CD4-positive, alpha-beta T cell treated with Interleukin-17A for 1 hour (primary cell): Measurements from ENCODE around the gene CCHCR1.
A peak's percentile ranks its signal among the peaks of the same experiment; 100 is the strongest.
"Not testable (repeated sequence)": the region's sequence is repeated elsewhere in the genome, so short reads cannot be mapped to it uniquely, and the experiment has no call there.

Source experiments
- DNase-seq: peaks from one replicate; pipeline ENCODE4 v3.0.0-alpha.2; 2020

Gene CCHCR1, protein sequence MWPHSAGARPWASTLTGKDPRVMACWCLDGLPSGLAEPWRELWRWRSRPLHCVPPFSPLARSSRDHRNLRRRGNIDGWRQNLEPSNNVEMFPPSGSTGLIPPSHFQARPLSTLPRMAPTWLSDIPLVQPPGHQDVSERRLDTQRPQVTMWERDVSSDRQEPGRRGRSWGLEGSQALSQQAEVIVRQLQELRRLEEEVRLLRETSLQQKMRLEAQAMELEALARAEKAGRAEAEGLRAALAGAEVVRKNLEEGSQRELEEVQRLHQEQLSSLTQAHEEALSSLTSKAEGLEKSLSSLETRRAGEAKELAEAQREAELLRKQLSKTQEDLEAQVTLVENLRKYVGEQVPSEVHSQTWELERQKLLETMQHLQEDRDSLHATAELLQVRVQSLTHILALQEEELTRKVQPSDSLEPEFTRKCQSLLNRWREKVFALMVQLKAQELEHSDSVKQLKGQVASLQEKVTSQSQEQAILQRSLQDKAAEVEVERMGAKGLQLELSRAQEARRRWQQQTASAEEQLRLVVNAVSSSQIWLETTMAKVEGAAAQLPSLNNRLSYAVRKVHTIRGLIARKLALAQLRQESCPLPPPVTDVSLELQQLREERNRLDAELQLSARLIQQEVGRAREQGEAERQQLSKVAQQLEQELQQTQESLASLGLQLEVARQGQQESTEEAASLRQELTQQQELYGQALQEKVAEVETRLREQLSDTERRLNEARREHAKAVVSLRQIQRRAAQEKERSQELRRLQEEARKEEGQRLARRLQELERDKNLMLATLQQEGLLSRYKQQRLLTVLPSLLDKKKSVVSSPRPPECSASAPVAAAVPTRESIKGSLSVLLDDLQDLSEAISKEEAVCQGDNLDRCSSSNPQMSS

DNA sequence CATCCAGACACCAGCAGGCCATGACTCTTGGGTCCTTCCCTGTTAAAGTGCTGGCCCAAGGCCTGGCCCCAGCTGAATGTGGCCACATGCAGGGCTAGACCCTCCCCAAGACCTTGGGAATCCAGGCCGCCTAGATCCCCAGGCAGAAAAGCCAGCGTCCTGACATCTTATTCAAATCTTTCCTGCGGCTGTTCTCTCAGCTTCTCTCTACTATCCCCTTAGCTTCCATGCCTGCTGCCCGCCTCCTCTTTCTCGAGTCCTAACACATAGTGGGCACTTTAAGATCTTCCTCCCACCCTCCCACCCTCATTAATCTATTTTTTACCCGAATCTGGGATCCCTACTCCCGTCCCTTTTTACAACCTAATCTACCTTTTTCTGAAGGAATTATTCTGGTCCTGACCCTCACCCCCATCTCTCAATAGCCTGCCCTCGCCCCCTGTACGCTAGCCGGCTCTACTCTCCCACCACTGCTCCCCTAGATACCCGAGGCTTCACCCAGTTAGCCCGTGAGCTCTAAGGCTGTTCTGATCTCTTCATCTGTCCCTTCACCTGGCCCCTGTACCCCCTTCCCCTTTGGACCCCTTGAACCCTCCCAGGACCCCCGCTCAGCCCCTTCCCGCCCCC is at the start of gene CCHCR1:
CCHCR1 (minus strand) TSS at position 290 of the 627 bp plus-strand sequence; CDS start at position 88, 202 bp downstream.
- DNase-seq = no peak

DNA sequence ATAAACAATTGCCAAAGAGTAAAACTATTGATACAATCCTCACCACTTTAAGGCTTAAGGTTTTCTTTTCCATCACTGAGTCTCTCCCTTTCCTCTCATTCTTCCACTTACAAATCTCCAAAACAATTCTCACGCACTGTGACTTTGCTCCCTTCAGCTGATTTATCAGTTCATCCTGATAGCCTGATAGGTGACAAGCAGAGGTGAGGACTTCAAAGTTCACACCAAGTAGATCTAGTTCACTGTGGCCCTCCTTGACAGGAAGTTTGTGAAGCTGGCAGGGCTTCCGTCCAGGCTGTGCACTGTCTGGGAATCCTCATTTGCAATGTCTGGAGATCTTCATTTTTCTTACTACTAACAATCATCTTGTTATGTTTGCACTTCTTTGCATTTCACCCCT is 48.0 kb upstream of the CCHCR1 start:
- no peak for DNase-seq

DNA sequence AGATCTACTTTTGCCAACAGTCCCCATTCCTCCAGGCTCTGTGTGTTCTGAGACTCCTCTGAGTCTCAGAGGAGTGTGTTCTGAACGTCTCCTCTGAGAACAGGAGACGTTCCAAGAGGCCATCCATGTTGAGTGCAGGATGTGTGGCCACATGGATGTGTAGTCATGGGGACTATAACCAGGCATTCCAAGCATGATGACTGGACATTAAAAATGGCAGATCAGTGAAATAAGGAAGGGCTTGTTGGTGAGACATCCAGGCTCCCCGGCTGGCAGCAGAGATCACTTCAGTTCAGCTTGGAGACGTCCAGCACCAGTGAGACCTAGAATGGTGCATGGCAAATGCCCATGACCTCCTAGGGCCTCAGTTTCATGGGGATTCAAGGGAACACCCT is 47.1 kb upstream of the CCHCR1 start:
- no peak for DNase-seq

DNA sequence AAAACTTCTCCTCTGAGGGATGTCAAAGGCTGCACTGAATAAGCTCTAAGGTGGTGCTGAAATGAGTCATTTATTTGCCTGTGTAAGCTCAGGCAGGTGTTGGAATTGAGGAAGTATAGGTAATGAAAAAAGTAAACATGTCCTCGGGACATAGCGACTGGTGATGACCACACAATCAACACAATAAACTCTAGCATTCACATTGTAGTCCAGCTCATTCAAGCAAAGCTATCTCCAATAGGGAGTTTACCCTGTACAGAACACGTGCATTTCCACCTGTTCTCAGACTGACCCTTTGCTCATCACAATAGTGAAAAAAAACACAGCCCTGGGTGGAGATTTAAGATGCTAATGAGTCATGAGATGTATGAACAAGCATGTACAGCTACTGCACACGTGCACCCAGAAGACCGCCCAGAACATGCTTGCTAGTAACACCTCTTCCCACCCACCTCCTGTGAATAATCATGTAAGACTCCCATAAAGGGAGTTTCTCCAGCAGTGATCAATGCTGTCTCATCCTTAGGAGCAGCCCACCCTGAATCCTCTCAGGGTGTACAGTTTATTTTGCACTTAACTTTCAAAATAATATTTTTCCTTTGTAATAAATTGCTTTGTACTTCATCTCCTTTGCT is 45.9 kb upstream of the CCHCR1 start:
- peak; percentile 72 for DNase-seq

DNA sequence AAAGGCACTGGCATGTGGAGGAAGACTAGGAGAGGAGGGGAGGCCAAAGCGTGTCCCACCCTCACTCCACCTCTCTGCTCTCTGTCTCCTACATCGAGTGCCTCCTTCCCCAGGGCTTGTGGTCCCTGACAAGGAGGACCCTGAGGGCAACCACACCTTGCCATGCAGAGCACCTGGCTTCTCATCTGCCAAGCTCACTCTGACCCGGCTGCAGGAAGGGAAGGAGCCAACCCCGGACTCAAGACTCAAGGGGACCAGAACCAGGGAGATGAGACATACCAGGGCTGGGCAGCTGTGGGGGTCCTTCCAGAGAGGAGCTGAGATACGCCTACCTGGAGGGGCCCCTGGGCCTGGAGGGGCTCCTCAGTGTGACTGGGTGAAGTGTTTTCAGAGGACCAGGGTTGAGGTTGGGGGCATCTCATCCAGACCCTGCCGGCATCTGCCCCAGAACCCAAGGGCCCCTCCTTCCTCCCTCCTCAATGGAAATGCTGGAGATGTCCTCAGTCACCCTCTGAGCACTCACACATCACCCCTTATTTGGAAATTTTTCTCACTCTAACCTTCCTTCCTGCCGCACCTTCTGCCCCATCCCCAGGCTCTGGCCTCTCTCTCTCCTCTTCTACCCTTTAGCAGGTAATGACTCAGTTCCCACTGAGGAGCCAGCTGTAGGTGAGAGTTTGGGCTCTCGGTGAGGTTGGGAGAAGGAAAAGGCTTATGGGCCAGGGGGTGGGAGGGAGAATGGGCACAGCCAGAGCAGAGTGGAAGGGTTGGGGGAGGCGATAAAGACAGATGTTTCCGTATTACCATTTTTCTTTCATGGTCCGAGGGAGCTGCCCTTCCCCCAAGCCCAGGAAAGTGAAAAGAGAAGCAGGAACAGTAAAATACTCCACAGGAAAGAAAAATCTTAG is 44.9 kb upstream of the CCHCR1 start:
- DNase-seq = peak; percentile 35

DNA sequence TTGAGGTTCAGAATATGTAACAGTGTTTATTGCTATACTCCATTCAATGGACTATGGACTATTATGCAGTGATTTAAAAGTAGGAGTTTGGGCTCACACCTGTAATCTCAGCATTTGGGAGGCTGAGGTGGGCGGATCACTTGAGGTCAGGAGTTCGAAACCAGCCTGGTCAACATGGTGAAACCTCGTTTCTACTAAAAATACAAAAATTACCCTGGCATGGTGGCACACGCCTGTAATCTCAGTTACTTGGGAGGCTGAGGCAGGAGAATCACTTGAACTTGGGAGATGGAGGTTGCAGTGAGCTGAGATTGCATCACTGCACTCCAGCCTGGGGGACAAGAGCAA is 41.5 kb upstream of the CCHCR1 start:
- DNase-seq = not testable (repeated sequence)

DNA sequence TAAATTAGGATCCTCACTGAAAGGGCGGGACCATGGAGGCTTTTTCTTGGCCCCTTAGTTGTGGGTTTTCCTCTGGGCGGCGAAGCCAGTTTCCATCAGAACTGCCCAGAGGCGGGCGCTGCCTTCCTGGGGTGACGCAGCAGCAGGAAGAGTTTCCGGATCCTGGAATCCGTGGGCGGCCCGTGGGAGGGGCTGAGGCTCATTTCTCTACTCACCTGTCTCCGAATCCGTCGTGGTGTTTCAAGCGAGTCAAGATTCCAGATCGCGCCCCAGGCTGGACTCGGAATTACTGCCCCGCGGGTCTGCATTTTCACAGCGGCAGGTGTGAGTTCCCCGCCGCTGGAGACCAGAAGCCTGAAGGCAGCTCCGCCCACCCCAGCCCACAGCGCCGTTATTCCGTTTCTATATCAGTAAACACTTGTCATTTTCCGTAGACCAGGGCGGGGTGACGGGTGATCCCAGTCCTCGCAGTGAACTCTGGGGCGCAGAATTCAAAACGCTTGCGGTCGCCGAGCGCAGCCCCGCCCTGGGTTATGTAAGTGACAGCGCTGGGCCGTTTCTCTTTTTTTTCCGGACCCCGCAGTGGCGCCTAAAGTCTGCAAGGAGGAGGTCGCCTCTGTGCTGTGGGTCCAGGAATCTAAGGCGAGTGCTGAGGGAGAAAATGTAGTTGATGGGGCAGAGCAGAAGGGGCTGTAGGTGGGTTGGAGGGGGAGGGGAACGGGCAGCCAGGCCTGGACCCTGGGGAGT is 40.1 kb upstream of the CCHCR1 start:
- DNase-seq = peak; percentile 97

DNA sequence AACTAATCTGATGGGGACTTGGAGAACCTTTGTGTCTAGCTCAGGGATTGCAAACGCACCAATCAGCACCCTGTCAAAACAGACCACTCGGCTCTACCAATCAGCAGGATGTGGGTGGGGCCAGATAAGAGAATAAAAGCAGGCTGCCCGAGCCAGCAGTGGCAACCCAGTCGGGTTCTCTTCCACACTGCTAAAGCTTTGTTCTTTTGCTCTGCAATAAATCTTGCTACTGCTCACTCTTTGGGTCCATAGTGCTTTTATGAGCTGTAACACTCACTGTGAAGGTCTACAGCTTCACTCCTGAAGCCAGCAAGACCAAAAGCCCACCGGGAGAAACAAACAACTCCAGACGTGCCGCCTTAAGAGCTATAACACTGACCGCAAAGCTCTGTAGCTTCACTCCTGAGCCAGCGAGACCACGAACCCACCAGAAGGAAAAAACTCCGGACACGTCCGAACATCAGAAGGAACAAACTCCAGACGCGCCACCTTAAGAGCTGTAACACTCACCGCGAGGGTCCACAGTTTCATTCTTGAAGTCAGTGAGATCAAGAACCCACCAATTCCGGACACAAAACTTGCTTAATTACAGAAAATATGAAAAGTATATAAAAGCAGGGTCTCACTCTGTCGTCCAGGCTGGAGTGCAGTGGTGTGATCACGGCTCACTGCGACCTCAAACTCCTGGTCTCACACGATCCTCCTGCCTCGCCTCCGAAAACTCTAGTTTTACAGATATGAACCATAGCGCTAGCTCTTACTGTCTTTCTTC is 38.8 kb upstream of the CCHCR1 start:
- DNase-seq = peak; percentile 43

DNA sequence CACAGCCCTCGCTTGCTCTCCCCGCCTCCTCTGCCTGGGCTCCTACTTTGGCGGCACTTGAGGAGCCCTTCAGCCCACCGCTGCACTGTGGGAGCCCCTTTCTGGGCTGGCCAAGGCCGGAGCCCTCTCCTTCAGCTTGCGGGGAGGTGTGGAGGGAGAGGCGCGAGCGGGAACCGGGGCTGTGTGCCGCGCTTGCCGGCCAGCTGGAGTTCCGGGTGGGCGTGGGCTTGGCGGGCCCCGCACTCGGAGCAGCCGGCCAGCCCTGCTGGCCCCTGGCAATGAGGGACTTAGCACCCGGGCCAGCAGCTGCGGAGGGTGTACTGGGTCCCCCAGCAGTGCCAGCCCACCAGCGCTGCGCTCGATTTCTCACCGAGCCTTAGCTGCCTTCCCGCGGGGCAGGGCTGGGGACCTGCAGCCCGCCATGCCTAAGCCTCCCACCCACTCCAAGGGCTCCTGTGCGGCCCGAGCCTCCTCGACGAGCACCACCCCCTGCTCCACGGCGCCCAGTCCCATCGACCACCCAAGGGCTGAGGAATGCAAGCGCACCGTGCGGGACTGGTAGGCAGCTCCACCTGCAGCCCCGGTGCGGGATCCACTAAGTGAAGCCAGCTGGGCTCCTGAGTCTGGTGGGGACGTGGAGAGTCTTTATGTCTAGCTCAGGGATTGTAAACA is 37.8 kb upstream of the CCHCR1 start:
- DNase-seq = not testable (repeated sequence)

DNA sequence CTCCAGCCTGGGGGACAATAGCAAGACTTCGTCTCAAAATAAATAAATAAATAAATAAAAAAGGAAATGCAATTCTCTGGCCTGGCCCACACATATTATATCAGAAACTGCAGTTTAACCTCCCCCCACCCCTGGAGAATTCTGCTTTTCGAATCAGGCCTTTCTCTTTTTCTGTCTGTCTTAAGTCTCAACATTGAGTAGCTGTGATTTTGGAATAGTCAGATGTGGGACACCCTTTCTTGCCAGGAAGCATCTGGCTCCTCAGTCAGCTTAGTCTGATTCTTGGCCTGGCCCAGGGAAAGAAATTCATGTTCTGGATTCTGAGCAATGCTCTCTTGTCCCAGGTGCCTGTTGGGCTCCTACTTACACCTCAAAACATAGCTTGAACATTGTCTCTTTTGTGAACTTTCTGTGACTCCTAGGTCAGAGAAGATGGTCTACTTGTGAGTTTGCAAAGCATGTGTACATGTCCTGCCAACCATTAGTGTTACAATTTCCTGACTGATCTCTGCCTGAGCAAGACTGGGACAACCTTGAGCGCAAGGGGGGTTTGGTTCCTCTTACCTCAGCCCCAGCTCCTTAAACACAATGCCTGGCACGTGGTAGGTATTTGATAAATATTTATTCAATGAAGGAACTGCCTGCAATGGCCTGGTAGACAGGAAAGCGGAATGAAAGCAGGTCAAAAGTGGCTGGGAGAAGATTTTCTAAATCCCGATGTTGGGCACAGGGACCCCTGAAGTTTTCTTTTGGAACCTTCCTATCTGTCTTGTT is 36.6 kb upstream of the CCHCR1 start:
- DNase-seq = no peak

DNA sequence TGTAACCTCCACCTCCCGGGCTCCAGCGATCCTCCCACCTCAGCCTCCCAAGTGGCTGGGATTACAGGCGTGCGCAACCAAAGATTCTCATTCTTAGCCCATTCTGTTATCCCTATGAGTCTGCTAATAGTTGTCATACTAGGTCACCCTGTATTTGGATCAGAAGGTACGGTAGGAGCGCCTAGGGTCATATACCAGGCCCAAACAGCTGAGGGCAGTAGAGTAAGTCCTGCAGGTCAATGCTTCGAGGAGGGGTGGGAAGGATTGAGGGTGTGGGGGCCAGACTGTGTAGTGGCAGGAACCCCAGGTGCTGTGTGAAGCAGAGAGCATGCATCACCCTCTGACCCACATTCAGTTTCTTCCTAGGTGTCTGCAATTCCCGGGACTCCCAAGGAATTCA is 35.6 kb upstream of the CCHCR1 start:
- no peak for DNase-seq

DNA sequence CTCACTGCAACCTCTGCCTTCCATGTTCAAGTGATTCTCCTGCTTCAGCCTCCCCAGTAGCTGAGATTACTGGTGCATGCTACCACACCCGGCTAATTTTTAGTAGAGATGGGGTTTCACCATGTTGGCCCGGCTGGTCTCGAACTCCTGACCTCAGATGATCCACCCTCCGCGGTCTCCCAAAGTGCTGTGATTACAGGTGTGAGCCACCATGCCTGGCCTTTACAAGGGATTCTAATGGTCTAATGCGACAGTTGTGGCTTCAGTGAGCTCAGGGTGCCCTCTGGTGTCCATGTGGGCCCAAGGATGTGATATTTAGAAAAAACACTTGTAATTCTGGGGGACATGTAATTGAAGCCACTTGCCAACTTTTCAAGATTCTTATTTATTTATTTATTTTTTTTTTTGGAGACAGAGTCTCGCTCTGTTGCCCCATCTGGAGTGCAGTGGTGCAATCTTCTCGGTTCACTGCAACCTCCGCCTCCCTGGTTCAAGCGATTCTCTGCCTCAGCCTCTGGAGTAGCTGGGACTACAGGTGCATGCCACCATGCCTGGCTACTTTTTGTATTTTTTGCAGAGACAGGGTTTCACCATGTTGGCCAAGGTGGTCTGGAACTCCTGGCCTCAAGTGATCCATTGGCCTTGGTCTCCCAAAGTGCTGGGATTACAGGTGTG is 35.0 kb upstream of the CCHCR1 start:
- peak; percentile 77 for DNase-seq

DNA sequence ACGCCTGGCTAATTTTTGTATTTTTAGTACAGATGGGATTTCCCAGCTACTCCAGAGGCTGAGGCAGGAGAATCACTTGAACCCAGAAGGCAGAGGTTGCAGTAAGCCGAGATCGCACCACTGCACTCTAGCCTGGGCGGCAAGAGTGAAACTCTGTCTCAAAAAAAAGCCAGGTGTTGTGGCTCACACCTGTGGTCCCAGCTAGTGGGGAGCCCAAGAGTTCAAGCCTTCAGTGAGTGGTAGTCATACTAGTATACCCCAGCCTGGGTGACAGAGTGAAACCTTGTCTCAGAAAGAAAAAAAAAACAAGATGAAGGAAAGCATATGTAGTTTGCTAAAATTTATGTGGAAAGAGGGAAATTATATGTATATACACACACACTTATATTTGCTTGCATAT is 32.9 kb upstream of the CCHCR1 start:
- DNase-seq = no peak

DNA sequence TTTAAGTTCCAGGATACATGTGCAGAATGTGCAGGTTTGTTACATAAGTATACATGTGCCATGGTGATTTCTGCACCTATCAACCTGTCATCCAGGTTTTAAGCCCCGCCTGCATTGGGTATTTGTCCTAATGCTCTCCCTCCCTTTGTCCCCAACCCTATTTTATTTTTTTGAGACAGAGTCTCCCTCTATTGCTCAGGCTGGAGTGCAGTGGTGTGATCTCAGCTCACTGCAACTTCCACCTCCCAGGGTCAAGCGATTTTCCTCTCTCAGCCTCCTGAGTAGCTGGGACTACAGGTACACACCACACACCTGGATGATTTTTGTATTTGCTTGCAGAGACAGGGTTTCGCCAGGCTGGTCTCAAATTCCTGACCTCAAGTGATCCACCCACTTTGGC is 31.6 kb upstream of the CCHCR1 start:
- not testable (repeated sequence) for DNase-seq

DNA sequence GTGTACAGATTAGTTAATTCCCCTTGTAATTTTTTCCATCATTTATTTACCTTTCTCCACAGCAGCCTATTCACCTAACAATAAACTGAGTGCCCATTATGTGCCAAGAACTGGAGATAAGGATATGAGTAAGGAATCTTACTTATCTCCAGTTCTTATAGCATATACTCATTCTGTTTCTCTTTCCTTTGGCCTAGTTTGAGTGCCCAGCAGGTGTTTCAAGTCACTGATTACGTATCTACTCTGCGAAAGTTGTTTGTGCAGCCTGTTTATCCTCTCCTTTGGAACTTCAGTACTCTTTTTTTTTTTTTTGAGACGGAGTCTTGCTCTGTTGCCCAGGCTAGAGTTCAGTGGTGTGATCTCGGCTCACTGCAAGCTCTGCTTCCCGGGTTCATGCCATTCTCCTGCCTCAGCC is 30.2 kb upstream of the CCHCR1 start:
- DNase-seq = no peak

DNA sequence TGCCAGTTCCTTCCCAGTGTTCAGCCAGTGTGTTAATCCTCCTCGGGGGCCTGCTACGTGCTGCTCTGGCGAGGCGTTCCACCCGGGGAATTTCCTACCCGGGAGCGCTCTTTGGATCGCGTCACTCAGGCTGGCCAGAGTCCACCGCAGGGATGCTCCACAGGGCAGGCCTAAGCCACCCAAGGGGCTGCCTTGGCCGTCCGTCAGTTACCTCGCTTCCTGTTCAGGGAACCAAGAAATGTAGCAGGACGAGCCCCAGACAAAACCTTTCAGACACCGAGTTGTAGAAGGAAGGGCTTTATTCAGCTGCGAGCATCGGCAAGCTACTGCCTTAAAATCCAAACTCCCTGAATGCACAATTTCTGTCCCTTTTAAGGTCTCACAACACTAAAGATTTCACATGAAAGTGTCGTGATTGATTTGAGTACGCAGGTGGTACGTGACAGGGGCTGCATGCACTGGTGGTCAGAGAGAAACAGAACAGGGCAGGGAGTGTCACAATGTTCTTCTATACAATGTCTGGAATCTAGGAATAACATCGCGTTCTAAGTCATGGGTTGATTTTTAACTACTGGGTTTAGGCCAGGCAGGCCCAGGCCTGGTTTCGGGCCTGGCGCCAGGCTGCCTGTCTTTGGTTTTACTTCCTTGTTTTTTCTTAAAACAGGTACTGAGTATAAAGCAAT is 28.6 kb upstream of the CCHCR1 start:
- DNase-seq = no peak

DNA sequence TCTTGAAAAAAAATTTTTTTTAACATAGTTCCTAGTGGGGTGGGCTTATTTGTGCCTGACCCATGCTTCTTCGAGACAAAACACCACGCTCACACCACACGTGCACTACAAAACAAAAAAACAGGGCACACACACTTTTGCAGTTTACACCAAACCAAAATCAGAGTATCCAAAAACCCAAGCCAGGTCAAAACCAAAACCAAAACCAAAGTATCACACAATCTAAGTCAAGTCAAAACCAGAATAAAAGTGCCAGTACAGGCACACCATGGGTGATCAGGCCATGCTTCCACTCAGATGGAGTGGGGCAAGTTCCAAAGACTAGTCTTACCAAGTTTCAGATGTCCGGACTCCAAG is 28.1 kb upstream of the CCHCR1 start:
- DNase-seq = not testable (repeated sequence)

DNA sequence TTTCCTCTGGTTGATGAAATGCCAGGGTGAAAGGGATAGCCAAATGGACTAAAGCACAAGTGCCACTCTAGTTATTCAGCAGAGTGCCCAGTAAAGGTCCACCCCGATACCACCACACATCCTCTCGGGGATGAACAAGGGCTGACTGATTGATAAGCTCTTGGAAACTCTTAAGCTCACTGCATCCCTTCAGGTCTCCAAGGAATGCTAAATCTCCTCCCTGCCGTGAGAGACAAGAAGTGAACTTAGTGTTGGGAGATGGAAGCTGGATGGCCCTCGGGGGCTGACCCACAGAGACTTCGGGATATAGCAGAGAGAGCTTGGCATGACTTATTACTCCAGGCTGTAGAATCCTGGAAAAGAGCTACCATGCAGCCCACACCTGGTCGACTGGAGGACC is 26.3 kb upstream of the CCHCR1 start:
- DNase-seq = not testable (repeated sequence)
